Neural cell (in vitro differentiated cells): ENCODE data around the gene OARD1.
A peak's percentile ranks its signal among the peaks of the same experiment; 100 is the strongest.

Experiments
- CTCF ChIP-seq: fragments of 450-650 bp; IDR thresholded peaks from 2 replicates; pipeline ENCODE4 v1.5.1; 2014; ENCODE audit warnings: antibody characterized with exemption, mild to moderate bottlenecking, moderate library complexity; ENCODE audit not compliant: poor library complexity, severe bottlenecking
- EP300 ChIP-seq: fragments of 450-650 bp; conservative IDR thresholded peaks from 2 replicates; pipeline ENCODE4 v1.6.1; 2014; ENCODE audit warnings: antibody characterized with exemption, mild to moderate bottlenecking, moderate library complexity; ENCODE audit not compliant: poor library complexity, severe bottlenecking
- EZH2 ChIP-seq: fragments of 200-600, 300-800 bp; shearing (Covaris generic), sonication (generic); IDR thresholded peaks from 2 replicates; pipeline ENCODE4 v1.6.1; 2014; ENCODE audit warnings: antibody characterized with exemption, low read length, borderline replicate concordance, mild to moderate bottlenecking; ENCODE audit not compliant: insufficient read depth, poor library complexity, severe bottlenecking
- MXI1 ChIP-seq: fragments of 450-650 bp; conservative IDR thresholded peaks from 2 replicates; pipeline ENCODE4 v1.6.1; 2014; ENCODE audit warnings: antibody characterized with exemption, mild to moderate bottlenecking; ENCODE audit not compliant: poor library complexity, severe bottlenecking
- POLR2AphosphoS5 ChIP-seq: IDR thresholded peaks from 2 replicates; pipeline ENCODE4 v1.6.1; 2012
- RAD21 ChIP-seq: fragments of 450-650 bp; conservative IDR thresholded peaks from 2 replicates; pipeline ENCODE4 v1.6.1; 2014; ENCODE audit warnings: antibody characterized with exemption, mild to moderate bottlenecking, moderate library complexity

GRCh38 chr6:41072836-41073202 lies 663 bp upstream of the OARD1 start, which contains the start of gene NFYA:
- TF ChIP-seq CTCF (no peak), EP300 (no peak), MXI1 (no peak), EZH2 (no peak), RAD21 (no peak), POLR2AphosphoS5 (peak; percentile 63)
